BJ (cell line): ENCODE data around the gene TMOD1. TPM values are rescaled to one million over a fixed set of nuclear protein-coding genes. Genes with fewer than 3 reads are reported as not detected.

Experiments
- CTCF ChIA-PET: fragments of 350-600 bp; formaldehyde crosslinking; extraction: SDS; loops from one replicate; lab custom pipeline; 2021; ENCODE audit warnings: antibody characterized with exemption, inconsistent platforms; lab: Yijun Ruan, JAX
- POLR2A ChIA-PET: fragments of 300-600 bp; sonication (Branson Sonifier 250); formaldehyde crosslinking; extraction: SDS; loops from one replicate; lab custom pipeline; 2021; ENCODE audit warnings: antibody characterized with exemption; lab: Charles Lee
- DNase-seq: peaks from one replicate; pipeline ENCODE4 v3.0.0-alpha.2; 2011; ENCODE audit warnings: low read depth
- H3K27me3 ChIP-seq: 2 replicates; pipeline ENCODE4 v1.6.0; 2011; ENCODE audit warnings: low read length; ENCODE audit not compliant: control insufficient read depth, insufficient read depth
- H3K36me3 ChIP-seq: 2 replicates; pipeline ENCODE4 v1.5.1; 2011; ENCODE audit warnings: low read length; ENCODE audit not compliant: control insufficient read depth, insufficient read depth
- H3K4me3 ChIP-seq: 2 replicates; pipeline ENCODE4 v1.5.1; 2011; ENCODE audit warnings: low read depth, mild to moderate bottlenecking, control low read depth, low read length
- polyA plus RNA-seq: library from polyadenylated mRNA; depleted of rRNA; stranded (reverse); fragments of >200 nt; gene quantifications from 2 replicates; pipeline ENCODE4 v1.2.3, GENCODE V29; 2011
- TF ChIP-seq, protein P1 (sequence below): IDR thresholded peaks from 2 replicates; pipeline ENCODE4 v1.5.1; 2011; ENCODE audit warnings: low read depth, mild to moderate bottlenecking, control low read depth, inconsistent platforms, low read length, moderate library complexity; ENCODE audit not compliant: insufficient read depth

TMOD1 gene
- polyA plus RNA-seq, 1 experiment, result 0.06 TPM

GRCh38 chr9:97560851-97561250 is 59.4 kb downstream of the TMOD1 start:
- Histone ChIP-seq H3K36me3 (no peaks in the 10 kb centered on the region), H3K27me3 (peaks cover 8% of the 10 kb centered on the region), H3K4me3 (no peak overlapping the region)
- DNase-seq, result no peak
- ChIA-PET POLR2A (no interaction called here), CTCF (interaction anchor here (0.9 kb wide), 1 partner anchor 38 kb away, joined by 3 read pairs; no protein-coding TSS in a partner anchor)
- TF ChIP-seq, protein P1, sequence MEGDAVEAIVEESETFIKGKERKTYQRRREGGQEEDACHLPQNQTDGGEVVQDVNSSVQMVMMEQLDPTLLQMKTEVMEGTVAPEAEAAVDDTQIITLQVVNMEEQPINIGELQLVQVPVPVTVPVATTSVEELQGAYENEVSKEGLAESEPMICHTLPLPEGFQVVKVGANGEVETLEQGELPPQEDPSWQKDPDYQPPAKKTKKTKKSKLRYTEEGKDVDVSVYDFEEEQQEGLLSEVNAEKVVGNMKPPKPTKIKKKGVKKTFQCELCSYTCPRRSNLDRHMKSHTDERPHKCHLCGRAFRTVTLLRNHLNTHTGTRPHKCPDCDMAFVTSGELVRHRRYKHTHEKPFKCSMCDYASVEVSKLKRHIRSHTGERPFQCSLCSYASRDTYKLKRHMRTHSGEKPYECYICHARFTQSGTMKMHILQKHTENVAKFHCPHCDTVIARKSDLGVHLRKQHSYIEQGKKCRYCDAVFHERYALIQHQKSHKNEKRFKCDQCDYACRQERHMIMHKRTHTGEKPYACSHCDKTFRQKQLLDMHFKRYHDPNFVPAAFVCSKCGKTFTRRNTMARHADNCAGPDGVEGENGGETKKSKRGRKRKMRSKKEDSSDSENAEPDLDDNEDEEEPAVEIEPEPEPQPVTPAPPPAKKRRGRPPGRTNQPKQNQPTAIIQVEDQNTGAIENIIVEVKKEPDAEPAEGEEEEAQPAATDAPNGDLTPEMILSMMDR, result no peak

GRCh38 chr9:97561501-97561900 is 60.0 kb downstream of the TMOD1 start:
- Histone ChIP-seq H3K36me3 (no peaks in the 10 kb centered on the region), H3K4me3 (no peak overlapping the region), H3K27me3 (peaks cover 6% of the 10 kb centered on the region)
- TF ChIP-seq, protein P1, result no peak
- CTCF ChIA-PET, result interaction anchor here (0.9 to 1.4 kb wide), 2 partner anchors 29 to 37 kb away, joined by 3 read pairs; no protein-coding TSS in a partner anchor
- POLR2A ChIA-PET, result no interaction called here
- DNase-seq, result no peak

- no peaks in the 10 kb centered on the region for H3K36me3 ChIP-seq
- DNase-seq, result no peak
- ChIA-PET POLR2A (no interaction called here), CTCF (interaction anchor here (1.4 kb wide), 1 partner anchor 28 kb away, joined by 3 read pairs; no protein-coding TSS in a partner anchor)
- no peak overlapping the region for H3K4me3 ChIP-seq
- TF ChIP-seq, protein P1, result no peak
- H3K27me3 ChIP-seq, result peaks cover 6% of the 10 kb centered on the region
Measured at GRCh38 chr9:97562542-97562941, 61.1 kb downstream of the TMOD1 start.

- no peak for DNase-seq
- Histone ChIP-seq H3K4me3 (no peak overlapping the region), H3K36me3 (no peaks in the 10 kb centered on the region), H3K27me3 (peaks cover 2% of the 10 kb centered on the region)
- ChIA-PET POLR2A (no interaction called here), CTCF (no interaction called here)
- TF ChIP-seq, protein P1, result no peak
Measured at GRCh38 chr9:97563458-97564135, 62.1 kb downstream of the TMOD1 start.

DNA sequence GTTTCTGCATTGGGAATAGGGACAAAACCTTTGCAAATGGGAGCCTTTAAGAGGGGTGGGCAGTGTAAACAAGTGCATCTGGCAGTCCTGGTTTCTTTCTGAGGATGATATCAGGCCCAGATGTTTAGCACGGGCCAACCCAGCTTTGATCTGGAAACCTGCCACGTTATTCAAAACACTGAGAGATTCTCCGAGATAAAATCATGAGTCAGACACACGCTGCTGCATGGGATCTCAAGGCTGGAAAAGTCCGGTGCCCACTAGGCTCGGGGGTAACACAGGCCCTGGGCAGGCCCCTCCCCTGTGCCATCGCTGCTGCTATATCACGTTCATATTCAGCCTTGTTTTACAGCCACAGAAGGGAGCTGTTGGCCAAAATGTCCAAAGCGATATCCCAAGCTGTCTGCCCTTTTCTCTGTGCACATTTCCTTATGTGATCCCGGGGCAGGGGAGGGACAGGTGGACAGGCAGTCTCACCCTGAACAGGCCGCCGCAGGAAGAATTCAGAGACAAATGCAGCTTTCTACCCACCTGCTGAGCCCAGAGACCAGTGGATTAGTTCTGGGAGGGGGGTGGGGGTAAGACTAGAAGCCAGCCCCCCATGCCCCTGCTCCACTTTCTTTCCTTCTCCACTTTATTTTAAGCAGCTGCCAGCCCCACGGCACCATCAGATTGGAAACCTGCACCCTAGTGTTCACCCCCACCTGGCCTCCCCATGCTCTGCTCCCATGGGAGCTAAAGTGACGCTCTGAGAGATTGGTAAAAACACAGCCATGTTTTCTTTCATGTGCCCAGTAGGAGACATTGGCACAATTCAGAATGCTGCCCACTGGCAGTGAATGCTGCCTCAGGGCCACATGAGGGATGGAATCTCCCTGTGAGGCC is 63.1 kb downstream of the TMOD1 start:
- CTCF ChIA-PET, result no interaction called here
- POLR2A ChIA-PET, result interaction anchor here (0.6 kb wide), 1 partner anchor 75 kb away, joined by 3 read pairs; no protein-coding TSS in a partner anchor
- H3K27me3 ChIP-seq, result peaks cover 2% of the 10 kb centered on the region
- no peaks in the 10 kb centered on the region for H3K36me3 ChIP-seq
- H3K4me3 ChIP-seq, result no peak overlapping the region
- DNase-seq, result peak; percentile 16
- TF ChIP-seq, protein P1, result no peak
